SK-N-SH (cell line): ENCODE measurements around the gene ANO2. TPM values are rescaled to one million over a fixed set of nuclear protein-coding genes. Genes with fewer than 3 reads are reported as not detected.

ENCODE experiments used
- CTCF ChIA-PET: fragments of 300-600, 350-600 bp; formaldehyde crosslinking; extraction: SDS; loops from one replicate; lab custom pipeline; 2021; lab: Yijun Ruan, JAX
- POLR2A ChIA-PET: fragments of 350-600 bp; sonication (Branson Sonifier 250); formaldehyde crosslinking; extraction: SDS; loops from one replicate; lab custom pipeline; 2020; ENCODE audit warnings: antibody characterized with exemption, inconsistent platforms; lab: Yijun Ruan, JAX
- DNase-seq: peaks from one replicate; pipeline ENCODE4 v3.0.0; 2012
- H2AFZ ChIP-seq: fragments of 200-600 bp; sonication (generic); 2 replicates; pipeline ENCODE4 v1.8.1; 2016; ENCODE audit warnings: antibody characterized with exemption, mild to moderate bottlenecking, low read depth
- H3F3A ChIP-seq: fragments of 200-600 bp; sonication (generic); replicated peaks from 2 replicates; pipeline ENCODE3; 2016; ENCODE audit warnings: antibody characterized with exemption, mild to moderate bottlenecking; ENCODE audit not compliant: insufficient read depth
- H3K27ac ChIP-seq, 2 experiments: fragments of 200-500 bp in 1 of 2; fragments of 200-600 bp in 1 of 2; sonication (Bioruptor generic) in 1 of 2; sonication (generic), shearing (Covaris generic) in 1 of 2; 2 replicates each; pipeline versions ENCODE4 v1.5.1 to v1.6.1; 2014 to 2016; ENCODE audit warnings: low read depth in 2 of 2, inconsistent platforms in 1 of 2, low read length in 1 of 2, mild to moderate bottlenecking in 1 of 2, mixed read lengths in 1 of 2
- H3K27me3 ChIP-seq: fragments of 200-600 bp; sonication (generic), shearing (Covaris generic); 2 replicates; pipeline ENCODE4 v1.6.1; 2016; ENCODE audit warnings: mixed run types; ENCODE audit not compliant: insufficient read depth
- H3K36me3 ChIP-seq, 2 experiments: fragments of 200-500 bp in 1 of 2; fragments of 200-600 bp in 1 of 2; sonication (Bioruptor generic) in 1 of 2; sonication (generic) in 1 of 2; replicated peaks in 1 of 2; 2 replicates each; pipeline versions ENCODE3 to v1.5.1; 2014 to 2016; ENCODE audit warnings: low read length in 1 of 2, mild to moderate bottlenecking in 1 of 2; ENCODE audit not compliant: insufficient read depth in 2 of 2, control insufficient read depth in 1 of 2
- H3K4me1 ChIP-seq, 2 experiments: fragments of 200-500 bp in 1 of 2; fragments of 200-600 bp in 1 of 2; sonication (Bioruptor generic) in 1 of 2; sonication (generic), shearing (Covaris generic) in 1 of 2; 2 replicates each; pipeline versions ENCODE4 v1.5.1 to v1.6.1; 2014 to 2016; ENCODE audit warnings: low read depth in 1 of 2, low read length in 1 of 2, mixed run types in 1 of 2; ENCODE audit not compliant: insufficient read depth in 2 of 2, control insufficient read depth in 1 of 2
- H3K4me2 ChIP-seq: fragments of 200-600 bp; sonication (generic), shearing (Covaris generic); 2 replicates; pipeline ENCODE4 v1.6.1; 2017; ENCODE audit warnings: mixed run types
- H3K4me3 ChIP-seq, 2 experiments: fragments of 200-500 bp in 1 of 2; fragments of 200-600 bp in 1 of 2; sonication (Bioruptor generic) in 1 of 2; sonication (generic), shearing (Covaris generic) in 1 of 2; 2 replicates each; pipeline versions ENCODE4 v1.5.1 to v1.8.1; 2014 to 2016; ENCODE audit warnings: low read depth in 2 of 2, inconsistent platforms in 1 of 2, low read length in 1 of 2, mild to moderate bottlenecking in 1 of 2, mixed read lengths in 1 of 2, moderate library complexity in 1 of 2
- H3K79me2 ChIP-seq: fragments of 200-600 bp; sonication (generic); 2 replicates; pipeline ENCODE4 v1.8.1; 2017; ENCODE audit warnings: mild to moderate bottlenecking; ENCODE audit not compliant: insufficient read depth
- H3K9ac ChIP-seq: fragments of 200-600 bp; sonication (generic); 2 replicates; pipeline ENCODE4 v1.6.1; 2017; ENCODE audit warnings: mixed run types
- H3K9me2 ChIP-seq: fragments of 200-600 bp; sonication (generic); 2 replicates; pipeline ENCODE4 v1.6.1; 2017; ENCODE audit warnings: mixed run types
- H3K9me3 ChIP-seq: fragments of 200-600 bp; sonication (generic); 2 replicates; pipeline ENCODE4 v1.6.1; 2017; ENCODE audit warnings: mixed run types, mild to moderate bottlenecking, moderate library complexity
- H4K20me1 ChIP-seq: fragments of 200-600 bp; sonication (generic); 2 replicates; pipeline ENCODE4 v1.6.1; 2017; ENCODE audit warnings: mild to moderate bottlenecking, mixed run types; ENCODE audit not compliant: insufficient read depth
- CTCF ChIP-seq: fragments of 200-600 bp; sonication (generic); IDR thresholded peaks from 2 replicates; pipeline ENCODE4 v1.6.1; 2017; ENCODE audit warnings: antibody characterized with exemption, mild to moderate bottlenecking, moderate library complexity
- ELF1 ChIP-seq: IDR thresholded peaks from 2 replicates; pipeline ENCODE4 v1.4.0; 2012
- FOXM1 ChIP-seq: IDR thresholded peaks from 2 replicates; pipeline ENCODE4 v1.4.0; 2012; ENCODE audit warnings: low read depth, mild to moderate bottlenecking
- JUND ChIP-seq: IDR thresholded peaks from 2 replicates; pipeline ENCODE4 v1.4.0; 2012
- MAX ChIP-seq: IDR thresholded peaks from 2 replicates; pipeline ENCODE4 v1.4.0; 2012; ENCODE audit warnings: low read depth
- MEF2A ChIP-seq: IDR thresholded peaks from 2 replicates; pipeline ENCODE4 v1.4.0; 2012; ENCODE audit warnings: low read depth, borderline replicate concordance
- NFIC ChIP-seq: IDR thresholded peaks from 2 replicates; pipeline ENCODE4 v1.4.0; 2012; ENCODE audit warnings: borderline replicate concordance
- NRF1 ChIP-seq: IDR thresholded peaks from 2 replicates; pipeline ENCODE4 v1.6.1; 2012; ENCODE audit warnings: low read depth, mild to moderate bottlenecking, low read length
- POLR2AphosphoS5 ChIP-seq: IDR thresholded peaks from 2 replicates; pipeline ENCODE4 v1.6.1; 2012; ENCODE audit warnings: low read depth, low read length
- RAD21 ChIP-seq: IDR thresholded peaks from 2 replicates; pipeline ENCODE4 v1.6.1; 2012; ENCODE audit warnings: mild to moderate bottlenecking, low read length
- REST ChIP-seq: IDR thresholded peaks from 2 replicates; pipeline ENCODE4 v1.6.1; 2012; ENCODE audit warnings: mild to moderate bottlenecking, low read depth, low read length, moderate library complexity
- RXRA ChIP-seq: IDR thresholded peaks from 2 replicates; pipeline ENCODE4 v1.4.0; 2012; ENCODE audit warnings: low read depth, mild to moderate bottlenecking, borderline replicate concordance
- SMC3 ChIP-seq: IDR thresholded peaks from 2 replicates; pipeline ENCODE4 v1.6.1; 2012; ENCODE audit warnings: low read depth, low read length, improper control_type of control experiment
- TAF1 ChIP-seq: IDR thresholded peaks from 2 replicates; pipeline ENCODE4 v1.6.1; 2012; ENCODE audit warnings: low read depth, mild to moderate bottlenecking, low read length, moderate library complexity, borderline replicate concordance
- TEAD4 ChIP-seq: IDR thresholded peaks from 2 replicates; pipeline ENCODE4 v1.4.0; 2012; ENCODE audit warnings: mild to moderate bottlenecking, borderline replicate concordance; ENCODE audit not compliant: insufficient read depth
- ZBTB33 ChIP-seq: IDR thresholded peaks from 2 replicates; pipeline ENCODE4 v1.4.0; 2012; ENCODE audit warnings: low read depth, borderline replicate concordance
- WGBS: methylation state at CpG from one replicate; pipeline ENCODE4 v1.1.6; 2017; ENCODE audit warnings: low lambda C conversion rate; 5-methylcytosine and 5-hydroxymethylcytosine counted together
- polyA plus RNA-seq, 3 experiments: library from polyadenylated mRNA; depleted of rRNA; stranded (reverse); fragments of >200 nt; gene quantifications; 2 replicates each; pipeline ENCODE4 v1.2.3, GENCODE V29; 2012
- TF ChIP-seq, protein P1 (sequence below): fragments of 150-350 bp; IDR thresholded peaks from 2 replicates; pipeline ENCODE4 v1.6.1; 2016; ENCODE audit warnings: mild to moderate bottlenecking, low read depth, low read length

ANO2 gene
- polyA plus RNA-seq, 1 of the 3 experiments (the other 2 are of a cell fraction), result not detected

- POLR2A ChIA-PET, result no interaction called here
- TF ChIP-seq RAD21 (no peak), TAF1 (no peak), REST (no peak), RXRA (no peak), NRF1 (no peak), ELF1 (no peak), ZBTB33 (no peak), FOXM1 (no peak), SMC3 (no peak), MEF2A (no peak), JUND (no peak), TEAD4 (no peak)
- TF ChIP-seq, all 33 proteins: peak for 0
These were observed 173.3 kb downstream of the ANO2 start for GRCh38 chr12:5771756-5772155.

GRCh38 chr12:5770727-5771126, 174.3 kb downstream of the ANO2 start:
- ChIA-PET CTCF (no interaction called here), POLR2A (no interaction called here)
- Histone ChIP-seq H3K27ac (no peak overlapping the region), H3K4me1 (no peaks in the 10 kb centered on the region), H3K4me3 (no peak overlapping the region), H3K9me2 (no peaks in the 10 kb centered on the region), H3K27me3 (peaks cover 11% of the 10 kb centered on the region; the same call in 1 of the 2 replicates), H2AFZ (no peak overlapping the region), H3K9me3 (no peaks in the 10 kb centered on the region), H3F3A (no peaks in the 10 kb centered on the region), H3K79me2 (no peaks in the 10 kb centered on the region), H4K20me1 (no peaks in the 10 kb centered on the region), H3K36me3 (no peaks in the 10 kb centered on the region), H3K9ac (no peak overlapping the region), H3K4me2 (no peak overlapping the region)
- WGBS, result 0% methylated on average over 1 of the region's 1 CpG
- DNase-seq, result no peak
- TF ChIP-seq RXRA (no peak), CTCF (no peak), FOXM1 (no peak), NFIC (no peak), TAF1 (no peak), MAX (no peak), POLR2AphosphoS5 (no peak)
- TF ChIP-seq, protein P1, sequence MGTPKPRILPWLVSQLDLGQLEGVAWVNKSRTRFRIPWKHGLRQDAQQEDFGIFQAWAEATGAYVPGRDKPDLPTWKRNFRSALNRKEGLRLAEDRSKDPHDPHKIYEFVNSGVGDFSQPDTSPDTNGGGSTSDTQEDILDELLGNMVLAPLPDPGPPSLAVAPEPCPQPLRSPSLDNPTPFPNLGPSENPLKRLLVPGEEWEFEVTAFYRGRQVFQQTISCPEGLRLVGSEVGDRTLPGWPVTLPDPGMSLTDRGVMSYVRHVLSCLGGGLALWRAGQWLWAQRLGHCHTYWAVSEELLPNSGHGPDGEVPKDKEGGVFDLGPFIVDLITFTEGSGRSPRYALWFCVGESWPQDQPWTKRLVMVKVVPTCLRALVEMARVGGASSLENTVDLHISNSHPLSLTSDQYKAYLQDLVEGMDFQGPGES, result no peak
- TF ChIP-seq, all 33 proteins: peak for 0

More at GRCh38 chr12:5771756-5772155, 173.3 kb downstream of the ANO2 start:
- Histone ChIP-seq H3K4me1 (no peaks in the 10 kb centered on the region), H2AFZ (no peak overlapping the region), H3F3A (no peaks in the 10 kb centered on the region), H3K9ac (no peak overlapping the region), H4K20me1 (no peaks in the 10 kb centered on the region), H3K9me2 (no peaks in the 10 kb centered on the region), H3K27ac (no peak overlapping the region), H3K36me3 (no peaks in the 10 kb centered on the region), H3K4me3 (no peak overlapping the region), H3K9me3 (no peaks in the 10 kb centered on the region), H3K4me2 (no peak overlapping the region), H3K79me2 (no peaks in the 10 kb centered on the region), H3K27me3 (peaks cover 11% of the 10 kb centered on the region; the same call in 1 of the 2 replicates)
- 0% methylated on average over 1 of the region's 1 CpG for WGBS
- CTCF ChIA-PET, result no interaction called here
- DNase-seq, result no peak
